ENCODE measurements around the gene MAP2K4. TPM values are rescaled to one million over a fixed set of nuclear protein-coding genes. Genes with fewer than 3 reads are reported as not detected.

MAP2K4 gene
- total RNA-seq, 2 donors from 2014 or later: 49.0 to 54.6 TPM

DNA sequence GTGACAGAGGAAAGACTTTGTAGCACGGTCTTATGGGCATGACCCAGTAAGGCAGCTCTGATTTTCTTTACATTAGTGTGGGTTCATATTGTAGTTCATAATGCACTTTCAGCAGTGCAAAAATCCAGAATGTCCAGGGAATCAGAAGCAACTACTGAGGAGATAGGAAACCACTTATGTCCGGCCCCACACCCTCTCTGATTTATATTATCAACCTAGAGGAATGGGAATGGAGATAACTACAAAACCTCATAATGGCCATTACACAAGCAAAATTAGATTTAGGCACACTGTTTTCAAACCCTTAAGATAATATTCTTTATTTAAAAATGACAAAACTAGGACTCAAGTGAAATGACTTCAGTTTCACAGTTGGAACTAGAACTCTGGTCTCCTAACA, 7.9 kb downstream of the MAP2K4 start:
- no peaks in the 10 kb centered on the region for H3K9me3 ChIP-seq (ENCODE audit: control insufficient read depth, low read length)
- Mint-ChIP-seq H3K9me3 (no peaks in the 10 kb centered on the region), H3K4me1 (peaks cover 76% of the 10 kb centered on the region), H3K27ac (no peak overlapping the region), H3K27me3 (ENCODE audit: insufficient read depth) (no peaks in the 10 kb centered on the region), H3K4me3 (no peak overlapping the region), H3K36me3 (ENCODE audit: low read depth) (no peaks in the 10 kb centered on the region)
- peaks cover 17% of the 10 kb centered on the region for H3K36me3 ChIP-seq (ENCODE audit: control insufficient read depth, insufficient read depth, low read length)
- H3K9ac ChIP-seq (ENCODE audit: extremely low read depth, low read length, poor library complexity, severe bottlenecking): no peak overlapping the region
- no peaks in the 10 kb centered on the region for H3K27me3 ChIP-seq (ENCODE audit: control insufficient read depth, insufficient read depth, low read length, poor library complexity, severe bottlenecking)
- H3K4me3 ChIP-seq (ENCODE audit: low read length): no peak overlapping the region
- WGBS, 2 experiments (ENCODE audit: insufficient coverage in 1 of 2, insufficient read length in 1 of 2): 91 to 100% methylated on average over 1 to 2 of the region's 2 CpGs
- no peak for DNase-seq
- no peak overlapping the region for H3K27ac ChIP-seq (ENCODE audit: low read depth, low read length)
- H3K4me1 ChIP-seq (ENCODE audit: control insufficient read depth, insufficient read depth, low read length): peaks cover 20% of the 10 kb centered on the region
- TF ChIP-seq, protein P1, sequence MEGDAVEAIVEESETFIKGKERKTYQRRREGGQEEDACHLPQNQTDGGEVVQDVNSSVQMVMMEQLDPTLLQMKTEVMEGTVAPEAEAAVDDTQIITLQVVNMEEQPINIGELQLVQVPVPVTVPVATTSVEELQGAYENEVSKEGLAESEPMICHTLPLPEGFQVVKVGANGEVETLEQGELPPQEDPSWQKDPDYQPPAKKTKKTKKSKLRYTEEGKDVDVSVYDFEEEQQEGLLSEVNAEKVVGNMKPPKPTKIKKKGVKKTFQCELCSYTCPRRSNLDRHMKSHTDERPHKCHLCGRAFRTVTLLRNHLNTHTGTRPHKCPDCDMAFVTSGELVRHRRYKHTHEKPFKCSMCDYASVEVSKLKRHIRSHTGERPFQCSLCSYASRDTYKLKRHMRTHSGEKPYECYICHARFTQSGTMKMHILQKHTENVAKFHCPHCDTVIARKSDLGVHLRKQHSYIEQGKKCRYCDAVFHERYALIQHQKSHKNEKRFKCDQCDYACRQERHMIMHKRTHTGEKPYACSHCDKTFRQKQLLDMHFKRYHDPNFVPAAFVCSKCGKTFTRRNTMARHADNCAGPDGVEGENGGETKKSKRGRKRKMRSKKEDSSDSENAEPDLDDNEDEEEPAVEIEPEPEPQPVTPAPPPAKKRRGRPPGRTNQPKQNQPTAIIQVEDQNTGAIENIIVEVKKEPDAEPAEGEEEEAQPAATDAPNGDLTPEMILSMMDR (conservative IDR thresholded peaks at IDR 0.05): no peak

DNA sequence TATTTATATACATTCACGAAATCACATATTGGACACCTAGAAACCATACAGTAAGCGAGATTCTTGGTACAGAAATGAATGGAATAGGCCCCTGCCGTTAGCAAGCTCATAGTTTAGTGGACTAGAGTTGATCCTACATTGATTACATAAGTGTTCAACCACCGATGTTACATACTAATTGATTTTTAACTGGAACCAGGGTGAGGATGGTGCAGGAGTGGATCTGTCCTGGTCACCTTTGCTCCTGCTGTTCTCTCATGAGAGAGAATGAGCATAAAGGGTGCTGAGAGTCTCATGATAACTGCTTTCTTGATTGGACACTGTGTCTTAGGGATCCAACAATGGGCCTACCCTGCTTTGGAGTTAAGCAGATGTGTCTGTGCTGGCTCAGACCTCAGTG, 13.9 kb downstream of the MAP2K4 start:
- H3K27ac ChIP-seq (ENCODE audit: low read depth, low read length): no peak overlapping the region
- no peak overlapping the region for H3K4me3 Mint-ChIP-seq
- H3K36me3 ChIP-seq (ENCODE audit: control insufficient read depth, insufficient read depth, low read length): peaks cover 7% of the 10 kb centered on the region
- H3K4me1 ChIP-seq (ENCODE audit: control insufficient read depth, insufficient read depth, low read length): peaks cover 15% of the 10 kb centered on the region
- no peak overlapping the region for H3K9ac ChIP-seq (ENCODE audit: extremely low read depth, low read length, poor library complexity, severe bottlenecking)
- H3K27ac Mint-ChIP-seq: no peak overlapping the region
- no peaks in the 10 kb centered on the region for H3K9me3 ChIP-seq (ENCODE audit: control insufficient read depth, low read length)
- WGBS, 2 experiments (ENCODE audit: insufficient coverage in 1 of 2, insufficient read length in 1 of 2): 94 to 100% methylated on average over 3 to 4 of the region's 4 CpGs
- no peaks in the 10 kb centered on the region for H3K9me3 Mint-ChIP-seq
- H3K27me3 Mint-ChIP-seq (ENCODE audit: insufficient read depth): no peaks in the 10 kb centered on the region
- H3K27me3 ChIP-seq (ENCODE audit: control insufficient read depth, insufficient read depth, low read length, poor library complexity, severe bottlenecking): no peaks in the 10 kb centered on the region
- no peak overlapping the region for H3K4me3 ChIP-seq (ENCODE audit: low read length)
- peaks cover 52% of the 10 kb centered on the region for H3K4me1 Mint-ChIP-seq
- DNase-seq: no peak
- H3K36me3 Mint-ChIP-seq (ENCODE audit: low read depth): peaks cover 2% of the 10 kb centered on the region
- TF ChIP-seq, protein P1 (conservative IDR thresholded peaks at IDR 0.05): no peak

DNA sequence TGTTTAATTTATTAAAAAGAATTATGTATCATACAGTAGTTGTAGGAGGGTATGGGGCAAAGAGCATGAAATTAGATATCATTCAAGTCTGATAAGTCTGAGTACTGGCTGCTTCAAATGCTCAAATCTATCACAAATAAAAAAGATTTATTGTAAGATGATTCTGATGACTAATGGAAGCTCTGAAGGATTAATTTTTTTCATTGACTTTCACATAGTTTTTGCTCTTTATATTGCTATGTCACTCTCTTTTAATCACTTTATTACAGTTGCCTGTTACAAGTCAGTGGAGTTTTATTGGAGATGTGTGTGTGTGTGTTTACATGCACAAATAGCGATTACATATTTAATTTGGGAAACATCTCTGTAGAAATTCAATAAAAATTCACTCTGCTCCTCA, 15.0 kb downstream of the MAP2K4 start:
- Mint-ChIP-seq H3K4me3 (no peak overlapping the region), H3K9me3 (no peaks in the 10 kb centered on the region), H3K4me1 (peaks cover 51% of the 10 kb centered on the region), H3K36me3 (ENCODE audit: low read depth) (peaks cover 2% of the 10 kb centered on the region), H3K27me3 (ENCODE audit: insufficient read depth) (no peaks in the 10 kb centered on the region), H3K27ac (no peak overlapping the region)
- TF ChIP-seq, protein P1 (conservative IDR thresholded peaks at IDR 0.05): no peak
- Histone ChIP-seq H3K4me1 (ENCODE audit: control insufficient read depth, insufficient read depth, low read length) (peaks cover 22% of the 10 kb centered on the region), H3K9ac (ENCODE audit: extremely low read depth, low read length, poor library complexity, severe bottlenecking) (no peak overlapping the region), H3K27me3 (ENCODE audit: control insufficient read depth, insufficient read depth, low read length, poor library complexity, severe bottlenecking) (no peaks in the 10 kb centered on the region), H3K36me3 (ENCODE audit: control insufficient read depth, insufficient read depth, low read length) (peaks cover 7% of the 10 kb centered on the region), H3K27ac (ENCODE audit: low read depth, low read length) (no peak overlapping the region), H3K4me3 (ENCODE audit: low read length) (no peak overlapping the region), H3K9me3 (ENCODE audit: control insufficient read depth, low read length) (no peaks in the 10 kb centered on the region)
- WGBS, 2 experiments (ENCODE audit: insufficient coverage in 1 of 2, insufficient read length in 1 of 2): no CpG with 5 or more reads among the region's 1 CpG
- no peak for DNase-seq
